Brain microvascular endothelial cell (primary cell): ENCODE results near the gene KIF4B.

Source experiments
- DNase-seq: peaks from one replicate; pipeline ENCODE4 v3.0.0-alpha.2; 2020
- H3K27ac ChIP-seq: fragments of 250-450 bp; sonication (Bioruptor Pico); 2 replicates; pipeline ENCODE4 v1.5.1; 2020; ENCODE audit warnings: mild to moderate bottlenecking, moderate library complexity
- H3K27me3 ChIP-seq: fragments of 250-450 bp; sonication (Bioruptor Pico); replicated peaks from 2 replicates; pipeline ENCODE4 v1.5.1; 2020; ENCODE audit warnings: mild to moderate bottlenecking
- H3K36me3 ChIP-seq: fragments of 250-450 bp; sonication (Bioruptor Pico); replicated peaks from 2 replicates; pipeline ENCODE4 v1.5.1; 2020; ENCODE audit warnings: mild to moderate bottlenecking
- H3K4me3 ChIP-seq: 2 replicates; pipeline ENCODE4 v1.5.1; 2011; ENCODE audit warnings: low read depth, mild to moderate bottlenecking, control low read depth, low read length, moderate library complexity
- in situ Hi-C: cut with HindIII; loops from 2 replicates; pipeline ENCODE4 v1.10.0; 2017; ENCODE audit warnings: low sequenced_read_pairs, low pct_ligation_motif_present
- TF ChIP-seq, protein P1 (sequence below): IDR thresholded peaks from 2 replicates; pipeline ENCODE4 v1.5.1; 2011; ENCODE audit warnings: low read depth, mild to moderate bottlenecking, moderate library complexity, low read length, control low read depth, inconsistent platforms; ENCODE audit errors: missing control alignments

Gene KIF4B

DNA sequence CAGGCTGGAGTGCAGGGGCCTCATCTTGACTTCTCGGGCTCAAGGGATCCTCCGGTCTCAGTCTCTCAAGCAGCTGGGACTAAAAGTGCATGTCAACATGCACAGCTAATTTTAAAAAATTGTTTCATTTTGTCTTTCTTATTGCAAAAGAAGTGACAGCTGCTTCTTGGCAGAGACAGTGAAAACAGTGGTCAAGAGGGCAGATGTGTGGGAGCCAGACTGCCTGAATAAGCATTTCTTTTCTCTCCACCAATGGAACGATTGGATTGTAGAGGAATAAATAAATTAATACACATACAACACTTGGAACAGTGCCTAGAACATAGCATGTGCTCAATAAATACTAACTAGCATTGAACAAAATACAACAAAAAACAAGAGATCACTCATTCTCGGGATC, 27.4 kb upstream of the KIF4B start:
- TF ChIP-seq, protein P1, sequence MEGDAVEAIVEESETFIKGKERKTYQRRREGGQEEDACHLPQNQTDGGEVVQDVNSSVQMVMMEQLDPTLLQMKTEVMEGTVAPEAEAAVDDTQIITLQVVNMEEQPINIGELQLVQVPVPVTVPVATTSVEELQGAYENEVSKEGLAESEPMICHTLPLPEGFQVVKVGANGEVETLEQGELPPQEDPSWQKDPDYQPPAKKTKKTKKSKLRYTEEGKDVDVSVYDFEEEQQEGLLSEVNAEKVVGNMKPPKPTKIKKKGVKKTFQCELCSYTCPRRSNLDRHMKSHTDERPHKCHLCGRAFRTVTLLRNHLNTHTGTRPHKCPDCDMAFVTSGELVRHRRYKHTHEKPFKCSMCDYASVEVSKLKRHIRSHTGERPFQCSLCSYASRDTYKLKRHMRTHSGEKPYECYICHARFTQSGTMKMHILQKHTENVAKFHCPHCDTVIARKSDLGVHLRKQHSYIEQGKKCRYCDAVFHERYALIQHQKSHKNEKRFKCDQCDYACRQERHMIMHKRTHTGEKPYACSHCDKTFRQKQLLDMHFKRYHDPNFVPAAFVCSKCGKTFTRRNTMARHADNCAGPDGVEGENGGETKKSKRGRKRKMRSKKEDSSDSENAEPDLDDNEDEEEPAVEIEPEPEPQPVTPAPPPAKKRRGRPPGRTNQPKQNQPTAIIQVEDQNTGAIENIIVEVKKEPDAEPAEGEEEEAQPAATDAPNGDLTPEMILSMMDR: no peak
- H3K36me3 ChIP-seq: no peaks in the 10 kb centered on the region
- H3K27me3 ChIP-seq: no peaks in the 10 kb centered on the region
- H3K4me3 ChIP-seq: no peak overlapping the region
- in situ Hi-C loops: no loop called here
- H3K27ac ChIP-seq: no peak overlapping the region
- DNase-seq: no peak

DNA sequence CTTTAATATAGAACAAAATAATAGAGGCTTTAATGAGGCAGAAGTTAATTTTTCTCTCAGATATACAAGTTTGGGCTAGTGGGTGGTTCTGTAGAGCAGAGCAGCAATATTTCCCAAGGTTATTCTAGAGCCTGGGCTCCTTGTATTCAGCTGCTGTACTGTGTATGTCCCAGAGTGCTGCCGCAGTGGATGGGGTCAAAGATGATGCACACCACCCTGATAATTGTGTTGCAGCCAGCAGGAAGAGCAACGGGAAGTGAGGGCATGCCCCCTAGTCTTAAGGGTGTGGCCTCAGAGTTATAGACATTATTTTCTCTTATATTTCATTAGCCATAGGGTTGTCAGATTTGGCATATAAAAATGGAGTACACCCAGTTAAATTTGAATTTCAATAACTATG, 23.9 kb upstream of the KIF4B start:
- no peaks in the 10 kb centered on the region for H3K27me3 ChIP-seq
- H3K27ac ChIP-seq: no peak overlapping the region
- in situ Hi-C loops: no loop called here
- no peaks in the 10 kb centered on the region for H3K36me3 ChIP-seq
- H3K4me3 ChIP-seq: no peak overlapping the region
- no peak for DNase-seq
- TF ChIP-seq, protein P1: no peak

DNA sequence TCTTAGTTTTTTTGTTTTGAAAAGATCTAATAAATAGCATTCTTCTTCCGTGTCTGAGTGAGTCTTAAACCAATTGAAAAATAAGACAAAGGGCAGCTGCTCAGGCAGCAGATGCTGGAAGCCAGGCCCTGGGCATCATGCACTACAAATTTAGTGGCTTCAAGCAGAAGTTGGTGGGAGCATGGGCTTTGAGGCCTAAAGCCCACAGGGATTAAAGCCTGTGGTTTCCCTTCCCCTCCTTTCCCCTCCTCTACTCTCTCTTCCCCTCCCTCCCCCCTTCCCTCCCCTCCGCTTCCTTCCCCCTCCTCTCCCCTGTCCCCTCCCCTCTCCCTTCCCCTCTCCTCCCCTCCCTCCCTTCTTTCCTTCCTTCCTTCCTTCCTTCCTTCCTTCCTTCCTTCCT, 20.1 kb upstream of the KIF4B start:
- in situ Hi-C loops: no loop called here
- no peaks in the 10 kb centered on the region for H3K27me3 ChIP-seq
- TF ChIP-seq, protein P1: no peak

DNA sequence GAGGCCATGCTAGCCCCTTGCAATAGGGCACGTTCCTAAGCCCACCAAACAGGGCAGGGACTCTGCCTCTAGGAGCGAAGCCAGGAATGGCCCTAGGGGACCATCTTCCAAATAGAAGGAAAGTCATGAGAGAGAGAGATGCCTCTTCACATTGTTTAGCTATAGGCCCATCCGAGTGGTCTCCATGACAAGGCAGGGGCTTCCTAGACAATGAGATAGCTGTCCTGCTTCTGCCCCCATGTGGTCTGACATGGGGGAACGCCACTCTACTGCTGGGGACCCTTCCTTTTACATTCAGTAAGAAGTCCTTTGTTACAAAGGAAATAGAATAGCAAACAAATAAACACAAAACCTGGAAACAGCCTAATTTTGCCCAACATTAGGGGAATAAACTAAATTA, 17.9 kb upstream of the KIF4B start:
- Histone ChIP-seq H3K4me3 (no peak overlapping the region), H3K27ac (no peak overlapping the region), H3K36me3 (no peaks in the 10 kb centered on the region), H3K27me3 (no peaks in the 10 kb centered on the region)
- in situ Hi-C loops: no loop called here
- DNase-seq: no peak
- TF ChIP-seq, protein P1: no peak

More for the DNA sequence above, 20.1 kb upstream of the KIF4B start:
- no peaks in the 10 kb centered on the region for H3K36me3 ChIP-seq
- H3K4me3 ChIP-seq: no peak overlapping the region
- DNase-seq: no peak
- H3K27ac ChIP-seq: no peak overlapping the region

DNA sequence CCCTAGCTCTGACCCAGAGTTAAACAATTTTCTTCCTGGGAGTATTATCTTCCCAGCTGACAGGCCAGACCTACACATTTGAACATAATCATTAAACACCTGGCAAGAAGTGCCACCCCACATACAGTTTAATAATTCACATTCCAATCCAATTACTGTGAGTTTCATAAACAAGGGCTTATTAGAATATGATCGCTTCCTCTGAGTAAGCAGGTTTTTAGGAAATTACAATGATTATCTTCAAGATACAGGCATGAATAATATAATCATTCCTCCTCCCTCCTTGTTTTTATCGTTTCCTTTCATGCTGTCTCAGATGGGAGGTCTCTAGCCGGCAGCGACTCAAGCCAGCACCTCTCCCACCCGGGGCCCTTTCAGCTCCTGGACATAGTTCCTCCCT, 15.8 kb upstream of the KIF4B start:
- no peaks in the 10 kb centered on the region for H3K27me3 ChIP-seq
- no peak overlapping the region for H3K27ac ChIP-seq
- H3K36me3 ChIP-seq: no peaks in the 10 kb centered on the region
- TF ChIP-seq, protein P1: no peak
- in situ Hi-C loops: no loop called here
- DNase-seq: no peak
- no peak overlapping the region for H3K4me3 ChIP-seq

DNA sequence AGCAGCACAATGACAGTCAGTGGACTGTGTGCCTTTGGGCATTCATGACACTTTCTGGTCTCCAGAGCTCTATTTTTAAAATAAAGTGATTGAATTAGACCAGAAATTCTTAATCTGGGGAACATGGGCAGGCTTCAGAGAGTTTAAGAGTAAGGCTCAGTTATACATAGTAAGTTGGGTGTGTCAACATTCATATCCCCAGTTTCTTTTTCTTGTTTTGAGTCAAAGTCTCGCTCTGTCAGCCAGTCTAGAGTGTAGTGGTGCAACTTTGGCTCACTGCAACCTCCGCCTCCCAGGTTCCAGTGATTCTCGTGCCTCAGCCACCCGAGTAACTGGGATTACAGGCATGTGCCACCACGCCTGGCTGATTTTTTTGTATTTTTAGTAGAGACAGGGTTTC, 13.7 kb upstream of the KIF4B start:
- Histone ChIP-seq H3K27me3 (no peaks in the 10 kb centered on the region), H3K27ac (no peak overlapping the region), H3K4me3 (no peak overlapping the region), H3K36me3 (no peaks in the 10 kb centered on the region)
- in situ Hi-C loops: no loop called here
- TF ChIP-seq, protein P1: no peak
- DNase-seq: no peak
